HL-60 (cell line): ENCODE measurements around the gene EIF2AK3.

Experiments
- DNase-seq, 2 experiments: peaks; one replicate each; pipeline ENCODE4 v3.0.0-alpha.2; 2010 to 2020; ENCODE audit warnings: low read depth in 1 of 2, low spot score in 1 of 2
- H3K27ac ChIP-seq: fragments of 250-450 bp; sonication (Bioruptor Pico); replicated peaks from 2 replicates; pipeline ENCODE4 v1.5.1; 2020; ENCODE audit warnings: mild to moderate bottlenecking, moderate library complexity
- H3K27me3 ChIP-seq: fragments of 250-450 bp; sonication (Bioruptor Pico); 2 replicates; pipeline ENCODE4 v1.5.1; 2021; ENCODE audit warnings: mild to moderate bottlenecking, moderate library complexity; ENCODE audit not compliant: insufficient read depth, poor library complexity, severe bottlenecking
- H3K4me3 ChIP-seq: replicated peaks from 2 replicates; pipeline ENCODE4 v1.5.1; 2011; ENCODE audit warnings: mild to moderate bottlenecking, control low read depth, low read length; ENCODE audit not compliant: insufficient read depth
- CTCF ChIP-seq: IDR thresholded peaks from one replicate; pipeline ENCODE4 v1.5.1; 2011; ENCODE audit warnings: low read length, control low read depth, inconsistent platforms; ENCODE audit not compliant: insufficient read depth
- GABPA ChIP-seq: IDR thresholded peaks from 2 replicates; pipeline ENCODE4 v1.6.1; 2012; ENCODE audit warnings: low read depth
- POLR2AphosphoS5 ChIP-seq: IDR thresholded peaks from 2 replicates; pipeline ENCODE4 v1.6.1; 2012; ENCODE audit warnings: low read depth
- REST ChIP-seq: IDR thresholded peaks from 2 replicates; pipeline ENCODE4 v1.6.1; 2012; ENCODE audit warnings: low read depth; ENCODE audit not compliant: insufficient replicate concordance
- SPI1 ChIP-seq: IDR thresholded peaks from 2 replicates; pipeline ENCODE4 v1.6.1; 2012; ENCODE audit warnings: low read depth, mild to moderate bottlenecking, borderline replicate concordance

EIF2AK3 gene

GRCh38 chr2:88637464-88637863 lies 10.2 kb upstream of the EIF2AK3 start:
- TF ChIP-seq CTCF = no peak
- TF ChIP-seq GABPA = no peak
- TF ChIP-seq REST = no peak
- Histone ChIP-seq H3K27ac (no peak overlapping the region), H3K27me3 (no peaks in the 10 kb centered on the region), H3K4me3 (no peak overlapping the region)
- no peak for DNase-seq

GRCh38 chr2:88636026-88636425 lies 8.8 kb upstream of the EIF2AK3 start:
- Histone ChIP-seq H3K27me3 (no peaks in the 10 kb centered on the region), H3K4me3 (no peak overlapping the region), H3K27ac (no peak overlapping the region)
- DNase-seq = no peak
- TF ChIP-seq REST (no peak), POLR2AphosphoS5 (no peak), CTCF (no peak), GABPA (no peak), SPI1 (no peak)

- H3K27ac ChIP-seq = no peak overlapping the region
- TF ChIP-seq GABPA (no peak), SPI1 (no peak), CTCF (no peak), REST (no peak), POLR2AphosphoS5 (no peak)
- no peaks in the 10 kb centered on the region for H3K27me3 ChIP-seq
- DNase-seq = no peak
- no peak overlapping the region for H3K4me3 ChIP-seq
These were observed 5.3 kb upstream of the EIF2AK3 start for GRCh38 chr2:88632569-88632968.
